ENCODE data around the gene MIGA2.
A peak's percentile ranks its signal among the peaks of the same experiment; 100 is the strongest.

The MIGA2 gene

GRCh38 chr9:129038109-129038852 is 1.9 kb downstream of the MIGA2 start:
- no peak for DNase-seq

GRCh38 chr9:129040113-129040643 is 3.8 kb downstream of the MIGA2 start:
- no peak for DNase-seq

GRCh38 chr9:129042016-129042415 is 5.6 kb downstream of the MIGA2 start:
- no peak for DNase-seq

- DNase-seq: no peak
Observed at GRCh38 chr9:129052592-129052991, 16.2 kb downstream of the MIGA2 start.

- DNase-seq: no peak
Observed at GRCh38 chr9:129053020-129053419, 16.6 kb downstream of the MIGA2 start.

- DNase-seq: no peak
Observed at GRCh38 chr9:129054163-129054851, 17.9 kb downstream of the MIGA2 start.

GRCh38 chr9:129058965-129059795 is 22.8 kb downstream of the MIGA2 start:
- no peak for DNase-seq

GRCh38 chr9:129059796-129060785 is 23.7 kb downstream of the MIGA2 start:
- no peak for DNase-seq

- DNase-seq: no peak
Observed at GRCh38 chr9:129060991-129061390, 24.6 kb downstream of the MIGA2 start.

GRCh38 chr9:129063061-129063460 is 26.6 kb downstream of the MIGA2 start:
- no peak for DNase-seq

- DNase-seq: no peak
Observed at GRCh38 chr9:129064499-129064908, 28.1 kb downstream of the MIGA2 start.

- no peak for DNase-seq
Observed at GRCh38 chr9:129068110-129068509, 31.7 kb downstream of the MIGA2 start.

- DNase-seq: peak in 1 of 2 experiments; percentile 75
Observed at GRCh38 chr9:129068990-129069861, 32.8 kb downstream of the MIGA2 start.

GRCh38 chr9:129069862-129070641 is 33.6 kb downstream of the MIGA2 start:
- no peak for DNase-seq

GRCh38 chr9:129070696-129071525 is 34.5 kb downstream of the MIGA2 start:
- DNase-seq: peak in 1 of 2 experiments; percentile 10

GRCh38 chr9:129071526-129072126 is 35.2 kb downstream of the MIGA2 start:
- DNase-seq: peak; percentile 77 to 91

- DNase-seq: no peak
Observed at GRCh38 chr9:129072171-129072570, 35.7 kb downstream of the MIGA2 start.

- no peak for DNase-seq
Observed at GRCh38 chr9:129073404-129073803, 37.0 kb downstream of the MIGA2 start.

GRCh38 chr9:129074106-129074505 is 37.7 kb downstream of the MIGA2 start:
- DNase-seq: no peak
